ENCODE data around the gene FLT4. TPM values are rescaled to one million over a fixed set of nuclear protein-coding genes. Genes with fewer than 3 reads are reported as not detected.

The FLT4 gene
- total RNA-seq, 1 donor from 2014 or later = 2.0 TPM

DNA sequence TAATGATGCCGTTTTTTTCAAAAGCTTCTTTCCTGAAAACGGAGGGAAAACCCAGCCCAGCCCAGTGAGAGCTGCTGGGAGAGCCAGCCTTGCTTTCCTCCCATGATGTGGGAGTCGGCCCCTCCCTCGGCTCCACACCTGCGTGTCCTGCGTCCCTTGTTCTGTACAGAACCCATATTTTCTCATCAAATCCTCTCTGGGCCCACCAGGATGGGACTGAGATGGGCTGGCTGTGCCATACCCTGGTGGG, 8.9 kb downstream of the FLT4 start:
- no peaks in the 10 kb centered on the region for H3K4me1 Mint-ChIP-seq (ENCODE audit: low read depth)
- TF ChIP-seq, protein P1, sequence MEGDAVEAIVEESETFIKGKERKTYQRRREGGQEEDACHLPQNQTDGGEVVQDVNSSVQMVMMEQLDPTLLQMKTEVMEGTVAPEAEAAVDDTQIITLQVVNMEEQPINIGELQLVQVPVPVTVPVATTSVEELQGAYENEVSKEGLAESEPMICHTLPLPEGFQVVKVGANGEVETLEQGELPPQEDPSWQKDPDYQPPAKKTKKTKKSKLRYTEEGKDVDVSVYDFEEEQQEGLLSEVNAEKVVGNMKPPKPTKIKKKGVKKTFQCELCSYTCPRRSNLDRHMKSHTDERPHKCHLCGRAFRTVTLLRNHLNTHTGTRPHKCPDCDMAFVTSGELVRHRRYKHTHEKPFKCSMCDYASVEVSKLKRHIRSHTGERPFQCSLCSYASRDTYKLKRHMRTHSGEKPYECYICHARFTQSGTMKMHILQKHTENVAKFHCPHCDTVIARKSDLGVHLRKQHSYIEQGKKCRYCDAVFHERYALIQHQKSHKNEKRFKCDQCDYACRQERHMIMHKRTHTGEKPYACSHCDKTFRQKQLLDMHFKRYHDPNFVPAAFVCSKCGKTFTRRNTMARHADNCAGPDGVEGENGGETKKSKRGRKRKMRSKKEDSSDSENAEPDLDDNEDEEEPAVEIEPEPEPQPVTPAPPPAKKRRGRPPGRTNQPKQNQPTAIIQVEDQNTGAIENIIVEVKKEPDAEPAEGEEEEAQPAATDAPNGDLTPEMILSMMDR (IDR thresholded peaks at IDR 0.05; ENCODE audit: unreplicated experiment) = no peak
- H3K27ac Mint-ChIP-seq = no peak overlapping the region
- H3K9me3 Mint-ChIP-seq (ENCODE audit: low read depth) = no peaks in the 10 kb centered on the region
- no peaks in the 10 kb centered on the region for H3K36me3 Mint-ChIP-seq (ENCODE audit: insufficient read depth)
- no peak overlapping the region for H3K4me3 Mint-ChIP-seq (ENCODE audit: low read depth)
- DNase-seq (ENCODE audit: low spot score, unreplicated experiment) = no peak
- peaks cover 54% of the 10 kb centered on the region for H3K27me3 Mint-ChIP-seq

DNA sequence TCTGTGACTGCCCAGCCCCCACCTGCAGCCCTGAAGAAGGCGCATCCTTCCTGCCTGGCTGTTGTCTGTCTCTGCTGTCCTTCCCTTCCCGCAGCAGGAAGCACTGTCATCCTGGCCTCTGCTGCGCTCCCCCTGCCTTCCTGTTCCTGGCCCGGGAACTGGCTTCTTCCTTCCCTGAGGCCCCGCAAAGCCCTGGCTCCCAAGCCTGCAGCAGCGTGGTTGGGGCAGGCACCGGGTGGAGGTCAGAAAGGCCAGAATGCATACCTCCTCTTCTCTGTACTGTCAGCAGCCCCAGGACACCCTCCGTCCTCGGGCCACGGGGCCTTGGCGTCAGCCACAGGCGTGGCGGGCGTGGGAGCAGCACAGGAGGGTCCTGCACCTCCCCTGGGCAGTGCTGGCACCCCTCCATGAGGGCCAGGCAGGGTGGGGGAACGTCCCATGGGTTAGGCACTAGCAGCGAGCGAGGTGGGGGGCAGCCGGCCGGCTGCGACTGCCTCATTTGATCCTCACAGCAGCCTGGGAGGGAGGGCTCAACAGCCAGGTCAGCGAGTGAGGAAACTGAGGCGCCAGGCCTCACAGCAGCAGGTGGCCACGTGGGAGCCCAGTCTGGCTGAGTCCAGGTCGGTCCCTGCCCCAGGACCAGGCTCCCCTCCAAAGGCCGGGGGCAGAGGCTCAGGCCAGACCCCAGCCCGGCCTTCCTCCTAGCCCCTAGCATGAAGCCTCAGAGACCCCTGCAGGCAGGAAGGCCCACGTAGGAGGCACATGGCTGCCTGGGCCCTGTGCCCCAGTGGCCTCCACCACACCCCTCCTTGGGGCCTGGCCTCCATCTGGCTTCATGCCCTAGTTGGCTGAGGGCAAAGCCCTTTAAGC, 9.4 kb downstream of the FLT4 start:
- no peak overlapping the region for H3K4me3 Mint-ChIP-seq (ENCODE audit: low read depth)
- TF ChIP-seq, protein P1 (IDR thresholded peaks at IDR 0.05; ENCODE audit: unreplicated experiment) = no peak
- no peaks in the 10 kb centered on the region for H3K36me3 Mint-ChIP-seq (ENCODE audit: insufficient read depth)
- H3K27ac Mint-ChIP-seq = no peak overlapping the region
- no peak for DNase-seq (ENCODE audit: low spot score, unreplicated experiment)
- H3K9me3 Mint-ChIP-seq (ENCODE audit: low read depth) = no peaks in the 10 kb centered on the region
- no peaks in the 10 kb centered on the region for H3K4me1 Mint-ChIP-seq (ENCODE audit: low read depth)
- H3K27me3 Mint-ChIP-seq = peaks cover 52% of the 10 kb centered on the region

DNA sequence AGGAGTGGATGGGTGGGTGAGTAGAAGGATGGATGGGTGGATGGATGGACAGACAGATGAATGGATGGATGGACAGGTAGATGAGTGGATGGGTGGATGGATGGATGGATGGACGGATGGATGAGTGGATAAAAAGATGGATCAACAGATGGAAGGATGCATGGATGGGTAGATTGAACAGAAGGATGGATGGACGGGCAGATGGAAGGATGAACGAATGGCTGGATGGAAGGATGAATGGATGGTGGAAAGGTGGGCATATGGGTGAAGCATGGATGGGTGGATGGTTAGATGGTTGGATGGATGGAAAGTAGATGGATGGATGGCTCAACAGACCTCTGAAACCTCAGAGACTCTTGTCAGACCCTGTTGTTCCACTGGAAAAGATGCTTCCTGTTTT, 10.1 kb downstream of the FLT4 start:
- Mint-ChIP-seq H3K27ac (no peak overlapping the region), H3K36me3 (ENCODE audit: insufficient read depth) (no peaks in the 10 kb centered on the region), H3K4me3 (ENCODE audit: low read depth) (no peak overlapping the region), H3K4me1 (ENCODE audit: low read depth) (no peaks in the 10 kb centered on the region), H3K9me3 (ENCODE audit: low read depth) (no peaks in the 10 kb centered on the region), H3K27me3 (peaks cover 45% of the 10 kb centered on the region)
- no peak for DNase-seq (ENCODE audit: low spot score, unreplicated experiment)
- TF ChIP-seq, protein P1 (IDR thresholded peaks at IDR 0.05; ENCODE audit: unreplicated experiment) = no peak

DNA sequence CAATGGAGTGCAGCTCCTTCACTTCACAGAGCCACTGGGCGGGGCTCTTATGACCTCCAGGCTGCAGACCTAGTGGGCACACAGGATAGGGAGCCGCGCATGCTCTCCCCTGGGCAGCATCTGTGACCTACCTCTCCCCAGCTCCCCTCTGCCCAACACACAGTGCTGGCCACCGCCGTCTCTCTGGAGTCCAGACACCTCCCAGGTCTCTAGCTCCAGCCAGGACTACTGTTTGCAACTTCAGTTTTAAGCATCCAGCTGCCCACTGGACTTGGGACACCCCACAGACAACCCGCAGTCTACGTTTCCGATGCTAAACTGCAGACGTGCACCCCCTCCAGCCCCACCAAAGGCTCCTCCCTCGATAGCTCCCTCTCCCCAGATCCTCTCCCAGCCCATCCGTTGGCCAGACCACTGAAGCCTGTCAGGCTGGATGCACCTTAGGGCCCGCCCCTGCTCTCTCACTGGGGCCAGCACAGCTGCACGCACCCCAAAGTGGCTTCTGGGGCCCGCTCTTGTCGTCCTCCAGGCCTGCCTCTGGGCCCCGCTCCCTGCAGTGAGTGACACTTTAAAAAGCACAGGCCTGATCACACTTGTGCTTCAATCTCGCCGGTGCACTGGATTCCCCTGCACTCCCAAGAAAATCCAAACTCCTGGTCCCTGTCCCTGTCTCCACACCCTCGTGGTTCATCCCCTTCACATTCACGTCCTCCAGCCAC, 11.3 kb downstream of the FLT4 start:
- no peak for DNase-seq (ENCODE audit: low spot score, unreplicated experiment)
- Mint-ChIP-seq H3K4me1 (ENCODE audit: low read depth) (no peaks in the 10 kb centered on the region), H3K9me3 (ENCODE audit: low read depth) (no peaks in the 10 kb centered on the region), H3K36me3 (ENCODE audit: insufficient read depth) (no peaks in the 10 kb centered on the region), H3K27ac (no peak overlapping the region), H3K4me3 (ENCODE audit: low read depth) (no peak overlapping the region), H3K27me3 (peaks cover 37% of the 10 kb centered on the region)
- TF ChIP-seq, protein P1 (IDR thresholded peaks at IDR 0.05; ENCODE audit: unreplicated experiment) = no peak

DNA sequence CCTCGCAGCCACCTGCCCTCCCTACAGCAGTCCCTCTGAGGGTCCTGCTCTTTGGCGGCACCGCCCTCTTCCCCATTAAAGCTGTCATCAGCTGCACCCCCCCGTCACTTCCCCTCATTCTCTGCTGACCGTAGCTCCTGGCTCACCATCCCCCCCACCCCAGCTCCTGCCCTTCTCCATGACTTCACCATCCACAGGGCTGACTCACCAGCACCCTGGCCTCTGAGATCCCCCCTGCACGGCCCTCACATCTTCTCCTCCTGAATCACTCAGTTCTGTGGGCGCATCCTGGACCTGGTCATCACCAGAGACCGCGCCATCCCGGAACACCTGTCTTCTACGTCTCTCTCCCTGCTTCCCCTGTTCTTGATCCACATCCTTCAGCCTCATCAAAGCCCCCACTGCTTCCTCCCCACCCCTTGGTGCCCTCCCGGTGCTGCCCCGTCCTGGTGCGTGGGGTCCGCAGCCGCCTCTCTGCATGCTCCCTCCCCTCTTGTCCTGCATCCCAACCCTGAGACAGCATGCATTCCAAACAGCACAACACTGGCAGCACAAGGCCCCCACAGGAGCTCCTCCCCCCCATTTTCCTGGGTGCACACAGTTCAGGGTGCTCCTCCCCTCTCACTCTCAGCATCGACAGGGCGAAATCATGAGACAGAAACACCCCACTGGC, 12.9 kb downstream of the FLT4 start:
- no peaks in the 10 kb centered on the region for H3K36me3 Mint-ChIP-seq (ENCODE audit: insufficient read depth)
- H3K4me1 Mint-ChIP-seq (ENCODE audit: low read depth) = no peaks in the 10 kb centered on the region
- peaks cover 29% of the 10 kb centered on the region for H3K27me3 Mint-ChIP-seq
- TF ChIP-seq, protein P1 (IDR thresholded peaks at IDR 0.05; ENCODE audit: unreplicated experiment) = no peak
- H3K4me3 Mint-ChIP-seq (ENCODE audit: low read depth) = no peak overlapping the region
- no peak overlapping the region for H3K27ac Mint-ChIP-seq
- no peak for DNase-seq (ENCODE audit: low spot score, unreplicated experiment)
- no peaks in the 10 kb centered on the region for H3K9me3 Mint-ChIP-seq (ENCODE audit: low read depth)

All from progenitor cell of endocrine pancreas (in vitro differentiated cells).